Measurements from ENCODE around the gene CACNG4.

CACNG4 gene

DNA sequence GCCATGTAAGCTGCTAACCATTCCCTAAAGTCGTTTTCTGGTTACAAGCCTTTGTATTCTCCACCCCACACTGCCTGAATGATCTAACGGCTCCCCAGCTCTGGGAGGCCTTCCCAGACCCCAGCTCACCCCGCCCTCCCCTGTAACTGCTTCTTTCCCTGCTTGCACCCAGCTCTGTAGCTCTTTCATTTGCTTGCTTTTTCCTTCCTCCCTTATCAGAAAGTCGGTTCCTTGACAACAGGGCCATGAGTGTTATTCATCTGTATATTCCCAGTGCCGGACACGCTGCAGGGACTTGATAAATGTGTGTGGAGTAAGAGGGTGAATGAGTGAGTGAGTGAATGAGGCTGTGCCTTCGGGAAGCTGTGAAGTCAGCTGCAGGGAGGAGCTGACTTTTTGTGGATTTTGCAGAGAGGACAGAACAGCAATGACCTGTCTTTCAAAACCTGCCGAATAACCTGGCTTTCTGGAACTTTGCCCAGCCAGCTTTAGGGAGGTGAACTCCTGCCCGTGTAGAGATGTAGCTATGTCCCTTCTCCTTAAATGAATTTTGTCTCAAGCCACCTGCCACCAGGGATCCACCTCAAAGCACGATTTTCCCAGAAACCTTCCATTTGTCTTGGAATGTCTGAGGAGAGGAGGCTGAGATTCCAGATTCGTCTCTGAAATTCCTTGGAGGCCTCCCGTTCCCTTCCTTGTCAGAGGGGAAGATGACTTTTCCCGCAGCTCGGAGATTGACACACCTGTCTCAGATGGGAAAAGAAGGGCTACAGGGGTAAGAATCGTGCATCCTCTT is 20.0 kb upstream of the CACNG4 start:
- DNase-seq (ENCODE audit: low read depth in 2 of 2): no peak

DNA sequence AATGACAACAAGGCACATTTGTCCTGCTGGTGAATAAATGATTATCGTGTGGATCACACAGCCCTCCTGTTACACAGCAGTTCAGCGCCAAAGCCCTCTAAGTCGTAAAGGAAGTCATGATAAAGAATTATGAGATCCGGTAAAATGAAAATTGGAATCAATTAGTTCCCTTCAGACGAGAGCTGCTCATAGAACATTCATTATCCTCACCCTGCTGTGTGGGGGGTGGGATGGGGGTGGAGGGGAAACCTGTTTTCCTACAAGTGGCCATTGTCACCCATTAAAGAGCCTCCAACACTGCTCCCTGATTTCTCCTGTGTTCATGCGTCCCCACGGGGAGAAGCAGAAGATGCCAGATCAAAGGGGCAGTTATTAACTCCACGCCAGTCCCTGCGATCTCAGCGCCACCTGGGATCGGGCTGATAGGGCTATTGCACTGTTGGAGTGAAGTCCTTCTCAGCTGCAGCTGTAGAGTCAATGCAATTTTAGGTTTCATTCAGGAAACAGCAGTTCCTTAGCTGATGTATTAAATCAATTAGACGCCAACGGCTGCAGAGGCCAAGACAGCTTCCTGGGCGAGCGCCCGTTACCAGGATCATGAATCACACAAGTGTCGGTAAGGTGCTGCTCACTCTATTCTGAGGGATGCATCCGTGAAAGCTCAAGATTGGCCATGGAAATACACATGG is 19.2 kb upstream of the CACNG4 start:
- no peak for DNase-seq (ENCODE audit: low read depth in 2 of 2)

DNA sequence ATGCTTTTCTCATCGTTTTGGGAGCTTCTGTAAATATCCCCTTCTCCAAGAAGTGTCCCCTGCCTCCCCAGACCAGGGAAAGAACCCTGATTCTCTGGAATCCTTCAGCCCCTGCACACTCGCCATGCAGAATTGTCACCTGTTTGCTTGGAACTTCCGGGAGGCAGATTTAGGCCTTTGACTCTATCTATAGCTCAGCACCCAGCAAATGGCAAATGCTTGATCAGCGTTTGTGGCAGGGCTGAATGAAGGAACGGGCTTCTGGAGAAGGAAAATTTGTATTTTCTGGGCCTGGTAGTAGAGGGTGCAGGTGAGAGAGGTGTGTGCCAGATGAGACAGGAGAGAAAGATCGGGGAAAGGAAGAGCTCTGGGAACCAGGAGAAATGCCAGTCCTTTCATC is 18.3 kb upstream of the CACNG4 start:
- no peak for DNase-seq (ENCODE audit: low read depth in 2 of 2)

DNA sequence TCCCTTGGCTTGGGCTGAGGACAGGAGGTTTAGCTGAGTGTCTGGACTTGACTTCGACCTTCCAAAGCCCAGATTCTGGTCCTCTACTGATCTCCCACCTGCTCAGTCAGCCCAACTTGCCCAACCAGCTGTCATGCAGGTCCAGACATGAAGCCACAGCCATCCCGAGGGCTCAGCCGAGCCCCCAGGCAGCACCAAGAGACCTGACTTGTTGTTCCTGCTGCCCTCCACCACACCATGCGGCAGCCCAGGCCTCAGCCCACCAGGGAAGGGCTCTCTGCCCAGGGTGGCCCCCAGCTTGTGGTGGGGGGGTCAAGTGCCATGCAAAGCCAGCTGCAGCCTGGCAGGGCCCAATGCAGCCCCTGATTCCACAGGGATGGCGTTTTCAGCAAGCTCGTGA is 17.2 kb upstream of the CACNG4 start:
- DNase-seq (ENCODE audit: low read depth in 2 of 2): no peak

DNA sequence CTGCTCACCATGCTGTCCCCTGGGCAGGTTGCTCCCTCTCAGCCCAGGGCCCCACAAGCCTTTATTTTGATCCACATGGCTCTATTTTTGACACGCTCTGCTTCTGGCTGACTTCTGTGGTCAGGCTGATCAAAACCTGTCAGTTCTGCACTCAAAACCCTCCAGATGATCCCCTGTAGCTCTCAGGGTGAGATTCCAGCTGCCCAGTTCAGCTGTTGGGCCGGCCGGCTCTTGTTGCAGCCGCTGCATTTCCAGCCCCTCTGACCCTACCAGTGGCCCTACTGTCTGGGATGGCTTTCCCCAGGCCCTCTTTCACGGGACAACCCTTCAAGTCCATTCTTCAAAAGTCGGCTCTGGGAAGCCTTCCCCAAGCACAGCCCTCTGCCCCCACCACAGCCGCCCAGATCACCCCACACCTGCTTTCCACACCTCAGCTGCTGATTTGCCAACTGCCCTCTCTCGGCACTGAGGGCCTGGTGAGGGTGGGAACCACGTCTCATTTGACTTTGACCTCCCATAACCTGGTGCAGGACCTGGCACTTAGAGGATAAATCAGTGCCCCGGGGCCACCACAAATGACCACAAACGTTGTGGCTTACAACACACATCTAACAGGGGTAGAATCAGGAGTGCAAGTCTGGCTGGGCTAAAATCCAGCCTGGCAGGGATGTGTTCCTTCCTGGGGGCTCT is 16.3 kb upstream of the CACNG4 start:
- no peak for DNase-seq (ENCODE audit: low read depth in 2 of 2)

DNA sequence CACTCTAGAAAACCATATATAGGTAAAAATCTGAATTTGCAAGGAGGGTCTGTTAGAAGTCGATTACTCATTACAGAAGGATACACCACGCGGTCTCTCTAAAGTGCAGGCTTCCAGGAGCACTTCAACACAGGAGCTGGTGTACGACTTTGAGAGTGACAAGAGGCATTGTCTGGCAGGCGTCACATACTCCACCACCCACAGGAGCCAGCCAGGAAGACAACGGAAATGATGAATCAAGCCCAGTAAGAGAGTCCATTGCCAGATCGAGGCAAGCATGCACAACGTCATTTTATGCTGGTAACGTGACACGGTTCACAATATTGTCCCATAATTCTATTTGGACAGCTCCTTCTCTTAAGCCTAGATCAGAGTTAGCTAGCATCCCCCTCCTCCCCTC is 15.0 kb upstream of the CACNG4 start:
- DNase-seq (ENCODE audit: low read depth in 2 of 2): no peak

DNA sequence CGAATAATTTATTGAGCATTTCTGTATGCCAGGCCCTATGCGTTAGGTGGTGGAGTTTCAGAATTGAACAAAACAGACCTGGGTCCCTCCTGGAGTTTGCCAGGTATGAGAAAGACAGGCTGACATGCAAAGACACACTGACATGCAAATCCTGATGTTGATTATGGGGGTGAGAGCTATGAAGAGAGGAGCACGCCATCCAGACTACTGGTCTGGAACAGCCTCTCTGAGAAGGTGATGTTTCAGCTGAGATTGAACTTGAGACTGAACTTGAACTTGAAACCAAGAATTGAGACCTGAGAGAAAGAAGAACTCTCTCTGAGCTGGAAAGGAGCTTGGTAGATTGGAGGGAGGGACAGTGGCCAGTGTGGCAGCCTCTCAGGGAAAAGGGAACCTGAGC is 14.2 kb upstream of the CACNG4 start:
- no peak for DNase-seq (ENCODE audit: low read depth in 2 of 2)

DNA sequence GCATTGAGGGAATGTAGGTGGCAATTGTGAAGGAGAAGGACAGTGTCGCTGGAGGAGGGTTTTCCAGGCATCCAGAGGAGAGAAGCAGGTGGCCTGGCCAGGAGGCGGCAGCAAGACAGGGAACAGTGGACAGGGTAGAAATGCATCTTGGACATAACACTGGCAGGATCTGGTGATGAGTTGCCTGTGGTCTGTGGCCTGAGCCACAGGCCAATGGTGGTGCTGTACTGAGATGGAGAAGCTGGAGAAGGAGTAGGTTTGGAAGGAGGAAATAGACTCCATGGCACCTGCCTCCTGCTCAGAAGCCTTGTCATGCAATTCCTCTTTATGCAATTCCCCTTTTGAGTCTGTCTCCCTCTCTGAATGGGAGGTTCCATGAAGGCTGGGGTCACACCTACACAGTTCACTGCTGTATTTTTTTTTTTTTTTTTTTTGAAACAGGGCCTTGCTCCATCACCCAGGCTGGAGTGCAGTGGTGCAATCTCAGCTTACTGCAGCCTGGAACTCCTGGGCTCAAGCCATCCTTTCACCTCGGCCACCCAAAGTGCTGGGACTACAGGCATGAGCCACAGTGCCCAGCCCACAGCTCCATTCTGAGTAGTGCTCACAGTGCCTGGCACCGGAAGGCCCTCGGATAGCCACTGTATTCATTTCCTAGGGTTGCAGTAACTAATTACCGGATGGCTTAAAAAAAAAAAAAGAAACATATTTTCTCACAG is 13.5 kb upstream of the CACNG4 start:
- no peak for DNase-seq (ENCODE audit: low read depth in 2 of 2)

DNA sequence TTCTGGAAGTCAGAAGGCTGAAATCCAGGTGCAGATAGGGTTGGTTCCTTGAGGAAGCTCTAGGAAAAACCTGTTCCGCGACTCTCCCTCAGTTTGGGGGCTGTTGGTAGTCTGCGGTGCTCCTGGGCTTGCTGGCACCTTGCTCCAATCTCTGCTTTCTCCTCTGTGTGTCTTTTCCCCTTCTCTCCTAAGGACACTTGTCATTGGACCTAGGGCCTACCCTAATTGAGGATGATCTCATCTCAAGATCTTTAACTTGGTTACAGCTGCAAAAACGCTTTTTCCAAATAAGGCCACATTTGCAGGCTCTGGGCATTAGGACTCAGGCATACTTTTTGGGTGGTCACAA is 12.9 kb upstream of the CACNG4 start:
- DNase-seq (ENCODE audit: low read depth in 2 of 2): no peak

DNA sequence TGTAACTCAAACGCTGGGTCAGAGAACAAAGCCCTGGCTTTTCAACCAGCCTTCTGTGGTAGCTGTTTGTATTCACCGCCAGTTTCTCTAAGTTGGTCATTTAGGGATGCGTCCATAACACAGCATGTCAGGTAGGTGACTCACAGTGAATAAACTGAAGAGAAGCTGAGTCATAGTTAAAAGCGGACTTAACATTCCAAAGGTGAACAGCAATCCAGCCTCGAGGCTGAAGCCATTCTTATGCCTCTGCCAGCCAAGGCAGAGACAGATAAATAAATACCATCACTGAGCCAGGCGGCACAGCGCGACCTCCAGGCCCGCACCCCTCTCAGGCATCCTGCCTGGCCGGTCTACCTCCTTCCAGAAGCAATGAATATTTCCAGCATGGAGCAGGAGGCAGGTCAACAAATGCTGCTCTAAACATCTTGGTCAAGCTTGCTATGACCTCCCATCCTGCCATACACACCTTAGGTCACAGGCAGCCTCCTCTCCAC is 12.4 kb upstream of the CACNG4 start:
- DNase-seq (ENCODE audit: low read depth in 2 of 2): no peak

DNA sequence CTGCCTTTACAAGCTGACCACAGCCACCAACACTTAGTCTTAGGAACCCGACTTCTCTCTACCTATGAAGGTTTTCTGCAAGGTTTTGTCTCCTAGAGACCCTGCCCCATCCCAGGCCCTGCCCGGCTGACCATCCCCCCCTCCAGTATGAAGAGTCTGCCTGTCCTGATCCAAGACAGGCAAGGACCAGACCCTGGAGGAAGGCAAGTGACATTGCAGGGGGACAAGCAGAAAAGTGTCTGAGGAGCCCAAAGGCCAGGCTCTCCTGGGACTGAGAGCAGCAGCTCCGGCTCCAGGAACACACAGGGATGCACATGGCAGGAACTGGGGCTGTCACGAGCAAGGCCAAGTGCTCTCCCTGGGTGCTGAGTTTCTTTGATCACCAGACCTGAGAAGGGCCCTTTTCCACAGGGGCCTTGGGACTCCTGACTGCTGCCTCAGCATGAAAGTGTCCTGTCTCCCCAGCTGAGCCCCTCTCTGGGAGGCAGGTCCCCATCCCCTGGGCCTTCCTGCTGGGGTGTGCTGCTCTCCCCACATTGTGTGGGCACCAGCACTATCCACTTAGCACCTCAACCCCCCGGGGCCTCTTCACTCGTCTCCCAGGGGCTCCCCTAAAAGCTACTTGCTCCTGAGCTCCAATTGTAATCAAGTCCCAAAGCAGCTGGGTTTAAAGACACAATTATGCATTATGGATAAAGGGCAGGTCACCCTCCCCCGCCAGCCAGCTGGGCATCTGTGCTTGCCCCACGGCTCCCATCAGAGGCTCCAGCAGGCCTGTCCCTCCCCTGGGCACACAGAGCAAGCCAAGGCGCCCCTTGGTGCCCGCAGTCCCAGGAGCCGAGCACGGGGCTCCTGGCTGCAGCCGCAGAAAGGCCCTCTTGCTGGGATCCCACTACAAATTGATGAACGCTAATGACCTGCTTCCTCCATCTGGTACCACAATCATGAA is 11.6 kb upstream of the CACNG4 start:
- no peak for DNase-seq (ENCODE audit: low read depth in 2 of 2)

DNA sequence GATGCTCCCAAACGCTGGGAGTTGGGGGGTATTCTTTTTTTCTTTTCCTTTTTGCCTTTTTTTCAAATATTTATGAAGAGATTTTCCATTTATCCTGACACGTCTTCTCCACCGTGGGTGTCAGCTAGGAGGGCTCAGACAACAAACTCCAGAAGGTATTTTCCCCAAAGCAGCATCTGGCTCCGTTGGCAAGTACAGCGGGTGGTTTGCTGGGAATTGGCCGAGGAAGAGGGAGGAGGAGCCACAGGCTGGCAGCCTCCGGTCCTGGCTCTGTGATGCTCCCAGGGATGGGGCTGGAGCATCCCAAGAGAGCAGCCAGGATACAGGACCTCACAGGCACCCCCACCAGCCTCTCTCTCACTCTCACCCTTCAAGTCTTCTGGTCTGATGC is 10.9 kb upstream of the CACNG4 start:
- DNase-seq (ENCODE audit: low read depth in 2 of 2): no peak

DNA sequence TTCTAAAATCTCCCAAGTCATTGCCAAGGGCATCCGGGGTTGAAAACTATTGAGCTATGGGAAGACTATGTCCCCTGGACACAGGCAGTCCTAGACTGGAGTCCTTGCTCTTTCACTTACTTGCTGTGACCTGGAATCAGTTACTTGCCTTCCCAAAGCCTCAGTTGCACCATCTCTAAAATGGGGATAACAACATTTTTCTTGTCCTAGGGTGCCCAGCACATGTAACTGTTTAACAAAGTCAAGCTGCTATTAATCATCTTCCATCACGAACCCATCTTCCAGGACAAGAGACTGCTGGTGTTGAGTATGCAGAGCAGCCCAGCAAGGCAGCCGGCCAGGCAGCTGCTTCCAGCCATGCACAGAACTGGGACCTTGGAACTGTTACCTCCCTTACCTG is 9.9 kb upstream of the CACNG4 start:
- no peak for DNase-seq (ENCODE audit: low read depth in 2 of 2)

DNA sequence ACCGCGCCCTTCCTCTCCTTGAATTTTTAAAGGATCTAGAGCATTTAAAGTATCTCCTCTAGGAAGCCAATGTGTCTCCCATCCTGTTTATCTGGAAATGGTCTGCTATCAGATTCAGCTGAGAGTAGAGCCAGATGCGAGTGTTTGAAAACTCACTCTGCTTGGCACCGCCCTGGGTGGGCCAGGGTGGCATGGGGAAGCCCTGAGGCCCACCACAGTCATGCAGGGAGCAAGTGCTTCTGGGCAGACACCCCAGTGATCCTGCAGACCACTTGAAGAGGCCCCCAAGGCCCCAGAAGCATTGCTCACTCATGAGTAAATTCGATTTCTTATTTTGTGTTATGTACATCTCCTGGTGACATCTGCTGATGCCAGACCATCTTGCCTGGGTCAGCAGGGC is 8.7 kb upstream of the CACNG4 start:
- no peak for DNase-seq (ENCODE audit: low read depth in 2 of 2)

DNA sequence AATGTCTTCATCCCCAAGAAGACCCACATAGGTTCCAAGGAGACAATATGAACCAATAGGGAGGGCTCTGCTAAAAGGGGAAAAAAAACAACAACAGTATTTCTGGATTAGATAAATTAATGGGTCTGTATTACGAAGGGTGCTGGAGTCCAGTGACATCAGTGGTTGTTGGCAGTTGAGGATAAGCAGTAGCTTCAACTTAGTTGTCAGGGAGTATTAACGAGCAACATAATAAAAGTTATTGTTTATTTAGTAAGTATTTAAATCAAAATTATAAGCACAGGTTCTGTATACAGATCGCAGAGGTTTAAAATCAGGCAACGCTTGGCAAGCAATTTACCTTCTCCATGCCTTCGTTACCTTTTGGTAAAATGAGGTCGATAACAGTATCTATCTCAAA is 7.6 kb upstream of the CACNG4 start:
- no peak for DNase-seq (ENCODE audit: low read depth in 2 of 2)

DNA sequence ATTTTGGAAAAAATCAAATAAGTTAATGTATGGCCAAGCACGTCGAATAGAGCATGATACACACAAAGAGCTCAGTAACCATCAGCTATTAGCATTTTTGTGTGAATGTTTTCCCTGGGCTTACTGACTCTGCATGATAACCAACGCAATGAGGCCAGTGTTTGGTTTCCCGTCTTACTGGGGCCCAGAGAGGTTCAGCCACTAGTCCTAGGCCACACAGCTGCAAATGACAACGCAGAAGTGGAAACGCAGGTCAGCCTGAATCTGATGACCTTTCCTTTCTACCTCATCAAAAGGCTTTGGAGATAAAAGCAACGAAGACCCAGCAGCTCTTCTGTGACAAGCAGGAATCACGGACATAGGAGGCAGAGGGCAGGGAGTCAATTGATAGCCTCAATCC is 7.2 kb upstream of the CACNG4 start:
- no peak for DNase-seq (ENCODE audit: low read depth in 2 of 2)

DNA sequence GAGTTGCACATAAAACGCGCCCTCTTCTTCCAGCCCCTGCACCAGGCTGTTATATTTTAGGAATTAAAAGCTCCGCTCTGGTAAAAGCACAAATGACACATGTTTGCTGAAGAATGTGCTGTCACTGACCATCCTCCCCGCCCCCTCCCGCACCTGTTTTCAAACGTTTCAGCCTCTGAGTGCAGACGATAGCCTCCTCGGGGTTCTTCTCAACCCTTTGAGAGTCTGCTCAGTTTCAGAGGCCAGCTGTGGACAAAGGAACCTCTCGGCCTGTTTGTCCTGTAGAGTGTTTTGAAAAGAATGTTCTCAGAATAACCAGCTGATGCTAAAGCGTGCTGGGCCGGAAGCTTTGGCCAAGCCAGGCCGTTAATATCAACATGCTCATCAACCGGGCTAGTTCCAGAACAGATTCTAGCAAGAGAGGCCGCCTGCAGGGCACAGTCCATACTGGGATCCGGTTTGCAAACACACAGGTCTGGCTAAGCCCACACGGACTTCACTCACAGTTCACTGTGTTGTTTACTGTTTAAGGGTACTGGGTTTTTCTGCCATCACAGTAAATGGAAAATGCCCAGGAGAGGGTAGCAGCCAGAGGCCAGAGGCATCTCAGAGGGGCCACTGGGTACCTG is 6.4 kb upstream of the CACNG4 start:
- no peak for DNase-seq (ENCODE audit: low read depth in 2 of 2)

DNA sequence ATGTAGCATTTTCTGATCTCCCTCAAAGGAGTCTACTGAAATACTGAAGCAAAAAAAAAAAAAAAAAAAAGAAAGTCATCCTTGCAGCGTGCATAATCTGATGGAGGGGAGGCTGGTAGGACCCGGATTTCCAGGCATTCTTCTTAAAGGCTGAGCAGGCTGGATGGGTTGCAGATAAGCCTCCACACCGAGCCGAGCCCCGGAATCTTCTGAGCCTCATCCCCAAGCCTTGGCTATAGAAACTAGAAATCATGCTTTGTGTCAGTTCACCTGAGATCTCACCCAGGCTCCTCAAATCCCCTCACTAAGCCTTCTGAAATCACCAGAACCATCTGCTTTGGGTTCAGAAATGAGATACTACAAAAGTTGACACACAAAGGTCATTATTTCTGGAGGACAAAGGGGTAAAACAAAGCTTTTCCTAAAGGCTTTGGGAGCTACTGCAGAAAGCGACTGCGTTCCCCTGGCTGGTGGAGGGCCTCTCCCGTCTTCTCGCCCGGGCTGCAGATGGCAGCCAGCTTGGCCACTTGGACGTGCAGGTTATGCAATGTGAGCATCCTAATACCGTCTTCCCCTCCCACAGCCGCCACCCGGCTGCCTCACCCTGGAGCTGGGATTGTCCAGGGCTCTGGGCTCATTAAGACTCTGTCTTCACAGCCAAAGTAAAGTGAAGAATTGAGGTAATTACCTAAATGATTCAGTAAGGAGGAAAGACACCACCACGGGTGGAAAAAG is 4.7 kb upstream of the CACNG4 start:
- no peak for DNase-seq (ENCODE audit: low read depth in 2 of 2)

DNA sequence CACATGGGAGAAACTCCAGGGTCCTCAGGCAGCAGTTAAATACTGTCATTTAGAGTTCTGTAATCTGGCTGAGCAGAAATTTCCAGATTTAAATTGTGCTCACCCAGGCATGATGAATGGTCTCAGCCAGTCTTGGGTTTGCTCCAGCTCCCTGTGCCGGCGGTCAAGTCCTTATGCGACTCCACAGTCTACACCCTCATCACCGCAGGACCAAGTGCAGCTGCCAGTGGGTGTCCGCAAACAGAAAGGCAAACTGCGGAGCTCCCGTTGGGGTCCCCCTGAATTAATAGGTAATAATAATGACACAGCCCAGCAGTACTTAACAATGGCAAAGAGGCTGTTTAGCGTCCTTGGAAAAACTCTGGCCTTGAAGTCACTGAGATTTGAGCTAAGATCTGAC is 3.9 kb upstream of the CACNG4 start:
- no peak for DNase-seq (ENCODE audit: low read depth in 2 of 2)

DNA sequence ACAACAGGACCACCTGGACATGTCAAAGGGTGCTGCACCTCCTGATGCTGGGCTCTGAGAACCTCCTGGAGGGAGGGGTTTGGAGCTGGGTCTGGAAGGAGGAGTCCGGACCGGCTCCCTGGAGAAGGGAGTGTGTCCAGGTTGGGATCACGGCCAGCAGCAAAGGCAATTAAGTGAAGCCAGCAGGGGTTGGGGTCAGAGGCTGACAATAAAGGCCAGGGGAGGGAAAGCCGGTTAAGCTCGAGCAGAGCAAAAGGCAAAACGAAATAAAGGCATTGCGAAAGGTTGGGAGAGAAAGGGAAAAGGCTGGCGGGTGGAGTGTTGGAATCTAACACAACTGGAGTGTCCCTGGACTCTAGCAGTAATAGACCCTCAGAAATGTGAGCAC is 992 bp upstream of the CACNG4 start:
- no peak for DNase-seq (ENCODE audit: low read depth in 2 of 2)
